ENCODE results near the gene HOXB8.

The HOXB8 gene

DNA sequence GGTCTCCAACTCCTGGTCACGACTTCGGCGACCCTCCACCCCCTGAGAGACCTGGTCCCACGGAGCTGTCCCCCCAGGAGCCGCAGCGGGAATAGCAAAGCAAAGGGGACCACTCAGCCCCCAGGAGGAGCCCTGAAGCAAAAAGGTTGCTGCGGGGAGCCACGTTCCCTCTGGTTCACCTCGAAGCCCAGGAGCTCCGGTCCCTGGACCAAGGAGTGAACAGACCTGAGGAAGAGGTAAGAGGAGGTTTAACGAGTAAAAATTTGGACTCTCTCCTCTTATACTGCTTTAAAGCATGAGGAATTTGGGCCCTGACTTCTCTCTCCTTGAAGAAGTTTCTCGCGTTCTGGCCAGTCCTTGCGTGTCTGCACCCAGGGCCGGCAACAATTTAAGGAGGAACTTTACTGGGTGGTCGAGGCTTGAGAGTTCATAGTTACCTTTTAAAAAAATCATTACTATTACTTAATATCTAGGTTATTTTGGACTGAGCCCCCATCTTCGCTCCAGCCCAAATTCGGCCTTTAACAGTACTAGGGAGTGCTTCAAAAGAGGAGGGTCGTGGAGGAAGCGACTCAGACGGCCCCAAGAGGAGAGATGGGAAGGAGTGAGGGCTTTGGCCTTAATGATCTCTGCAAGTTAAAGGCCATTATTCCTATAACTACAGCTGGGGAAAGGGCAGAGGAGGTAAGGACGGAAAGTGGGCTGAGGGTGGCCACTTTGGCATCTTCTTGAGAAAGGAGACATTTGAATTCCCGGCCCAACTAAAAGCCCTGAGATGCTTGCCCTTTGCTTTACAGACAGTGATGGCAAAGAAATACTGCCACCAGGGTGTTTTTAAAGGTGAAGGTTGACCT is 28.0 kb upstream of the HOXB8 start:
- TF ChIP-seq CTCF (IDR thresholded peaks at IDR 0.05; ENCODE audit: low read length), result no peak
- TF ChIP-seq EZH2 (IDR thresholded peaks at IDR 0.05; ENCODE audit: borderline replicate concordance, low read length), result no peak
- no peaks in the 10 kb centered on the region for H3K9me2 ChIP-seq (ENCODE audit: low read depth, low read length)
- no peaks in the 10 kb centered on the region for H3F3A ChIP-seq (ENCODE audit: insufficient read depth, low read length)
- no peak overlapping the region for H2AFZ ChIP-seq (ENCODE audit: low read length)
- H3K79me2 ChIP-seq (ENCODE audit: insufficient read depth, low read length), result no peaks in the 10 kb centered on the region
- 0 out of 2 replicates have a peak, but pooled peaks cover 5% of the 10 kb centered on the region for H3K27me3 ChIP-seq (ENCODE audit: insufficient read depth, low read length)
- H4K20me1 ChIP-seq (ENCODE audit: insufficient read depth, low read length), result no peaks in the 10 kb centered on the region
- no peak overlapping the region for H3K4me3 ChIP-seq (ENCODE audit: low read depth, low read length, poor library complexity, severe bottlenecking)
- H3K27ac ChIP-seq (ENCODE audit: low read depth, low read length, poor library complexity, severe bottlenecking), result no peak overlapping the region
- no peaks in the 10 kb centered on the region for H3K9me3 ChIP-seq (ENCODE audit: low read length)
- H3K36me3 ChIP-seq (ENCODE audit: insufficient read depth, low read length), result no peaks in the 10 kb centered on the region
- H3K4me2 ChIP-seq (ENCODE audit: low read length), result no peak overlapping the region
- no peak overlapping the region for H3K9ac ChIP-seq (ENCODE audit: low read length)
- no peaks in the 10 kb centered on the region for H3K4me1 ChIP-seq (ENCODE audit: insufficient read depth, low read length, severe bottlenecking)

- no peak overlapping the region for H3K4me2 ChIP-seq (ENCODE audit: low read length)
- no peaks in the 10 kb centered on the region for H3K79me2 ChIP-seq (ENCODE audit: insufficient read depth, low read length)
- H3K9ac ChIP-seq (ENCODE audit: low read length), result no peak overlapping the region
- no peak overlapping the region for H3K4me3 ChIP-seq (ENCODE audit: low read depth, low read length, poor library complexity, severe bottlenecking)
- H3K27me3 ChIP-seq (ENCODE audit: insufficient read depth, low read length), result 0 out of 2 replicates have a peak, but pooled peaks cover 5% of the 10 kb centered on the region
- TF ChIP-seq EZH2 (IDR thresholded peaks at IDR 0.05; ENCODE audit: borderline replicate concordance, low read length) (no peak), CTCF (IDR thresholded peaks at IDR 0.05; ENCODE audit: low read length) (no peak)
- H3F3A ChIP-seq (ENCODE audit: insufficient read depth, low read length), result no peaks in the 10 kb centered on the region
- no peak overlapping the region for H3K27ac ChIP-seq (ENCODE audit: low read depth, low read length, poor library complexity, severe bottlenecking)
- no peaks in the 10 kb centered on the region for H3K36me3 ChIP-seq (ENCODE audit: insufficient read depth, low read length)
- no peaks in the 10 kb centered on the region for H3K9me2 ChIP-seq (ENCODE audit: low read depth, low read length)
- no peaks in the 10 kb centered on the region for H3K4me1 ChIP-seq (ENCODE audit: insufficient read depth, low read length, severe bottlenecking)
- no peak overlapping the region for H2AFZ ChIP-seq (ENCODE audit: low read length)
- H3K9me3 ChIP-seq (ENCODE audit: low read length), result no peaks in the 10 kb centered on the region
- no peaks in the 10 kb centered on the region for H4K20me1 ChIP-seq (ENCODE audit: insufficient read depth, low read length)
These were observed 27.2 kb upstream of the HOXB8 start for GRCh38 chr17:48642059-48642842.

GRCh38 chr17:48641541-48642058 is 26.5 kb upstream of the HOXB8 start:
- H4K20me1 ChIP-seq (ENCODE audit: insufficient read depth, low read length), result no peaks in the 10 kb centered on the region

More at GRCh38 chr17:48641541-48642058, 26.5 kb upstream of the HOXB8 start:
- Histone ChIP-seq H3K4me1 (ENCODE audit: insufficient read depth, low read length, severe bottlenecking) (no peaks in the 10 kb centered on the region), H3F3A (ENCODE audit: insufficient read depth, low read length) (no peaks in the 10 kb centered on the region), H3K36me3 (ENCODE audit: insufficient read depth, low read length) (no peaks in the 10 kb centered on the region), H3K4me2 (ENCODE audit: low read length) (no peak overlapping the region), H3K27me3 (ENCODE audit: insufficient read depth, low read length) (0 out of 2 replicates have a peak, but pooled peaks cover 5% of the 10 kb centered on the region), H3K27ac (ENCODE audit: low read depth, low read length, poor library complexity, severe bottlenecking) (no peak overlapping the region), H3K9me3 (ENCODE audit: low read length) (no peaks in the 10 kb centered on the region), H2AFZ (ENCODE audit: low read length) (no peak overlapping the region), H3K9me2 (ENCODE audit: low read depth, low read length) (no peaks in the 10 kb centered on the region), H3K9ac (ENCODE audit: low read length) (no peak overlapping the region), H3K79me2 (ENCODE audit: insufficient read depth, low read length) (no peaks in the 10 kb centered on the region), H3K4me3 (ENCODE audit: low read depth, low read length, poor library complexity, severe bottlenecking) (no peak overlapping the region)
- no peak for TF ChIP-seq EZH2 (IDR thresholded peaks at IDR 0.05; ENCODE audit: borderline replicate concordance, low read length)
- TF ChIP-seq CTCF (IDR thresholded peaks at IDR 0.05; ENCODE audit: low read length), result no peak

Data from OCI-LY1 (cell line).